Gastrocnemius medialis (tissue), 4 donors: ENCODE results near the gene THAP11.

Source experiments
- CTCF ChIP-seq, 5 experiments: fragments of 450-650 bp in 3 of 5; fragments of 200-600 bp in 2 of 5; sonication (generic) in 2 of 5; IDR thresholded peaks in 4 of 5; conservative IDR thresholded peaks in 1 of 5; 1 replicate in 4 of 5; 2 replicates in 1 of 5; pipeline ENCODE4 v1.5.1; 2016 to 2019; ENCODE audit warnings: antibody characterized with exemption in 5 of 5, mild to moderate bottlenecking in 3 of 5, moderate library complexity in 3 of 5
- POLR2A ChIP-seq, 2 donors: fragments of 450-650 bp; IDR thresholded peaks; one replicate each; pipeline ENCODE4 v1.6.1; 2017; ENCODE audit warnings: antibody characterized with exemption in 2 of 2, mild to moderate bottlenecking in 2 of 2, moderate library complexity in 2 of 2

- TF ChIP-seq POLR2A (IDR thresholded peaks at IDR 0.05) = no peak
- no peak for TF ChIP-seq CTCF (IDR thresholded peaks at IDR 0.05 in 4 of 5, conservative IDR thresholded peaks at IDR 0.05 in 1 of 5)
These were observed 11.6 kb downstream of the THAP11 start for GRCh38 chr16:67853670-67854069.
